Fibroblast of the conjunctiva (primary cell): Measurements from ENCODE around the gene LAMA5.

Experiments used
- DNase-seq: peaks from one replicate; pipeline ENCODE4 v3.0.0-alpha.2; 2010; ENCODE audit warnings: low read depth

LAMA5 gene

DNA sequence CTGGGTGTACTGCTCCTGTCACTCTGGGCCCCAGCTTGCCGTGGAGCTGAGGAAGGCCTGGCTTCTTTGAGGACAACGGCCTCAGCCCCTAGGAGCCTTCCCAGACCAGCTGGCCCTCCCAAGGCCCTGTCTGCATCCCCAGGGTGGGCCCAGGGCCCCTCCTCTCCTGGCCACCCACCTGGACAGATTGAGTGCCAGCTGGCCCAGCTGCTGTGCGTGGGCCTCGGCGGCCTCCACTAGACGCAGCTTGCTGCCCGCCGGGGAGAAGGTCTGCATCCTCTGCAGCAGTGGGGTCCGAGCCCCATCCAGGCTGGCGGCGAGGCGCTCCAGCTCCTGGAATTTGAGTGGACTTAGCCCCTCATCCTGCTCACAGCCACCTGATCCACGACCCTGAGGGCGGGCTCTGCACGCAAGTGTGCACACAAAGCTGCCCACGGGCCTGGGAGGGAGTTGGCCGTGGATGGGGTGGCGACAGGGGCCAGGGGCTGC, 49.9 kb downstream of the LAMA5 start:
- DNase-seq, result no peak

- no peak for DNase-seq
Observed at GRCh38 chr20:62316331-62317166, 50.6 kb downstream of the LAMA5 start.

DNA sequence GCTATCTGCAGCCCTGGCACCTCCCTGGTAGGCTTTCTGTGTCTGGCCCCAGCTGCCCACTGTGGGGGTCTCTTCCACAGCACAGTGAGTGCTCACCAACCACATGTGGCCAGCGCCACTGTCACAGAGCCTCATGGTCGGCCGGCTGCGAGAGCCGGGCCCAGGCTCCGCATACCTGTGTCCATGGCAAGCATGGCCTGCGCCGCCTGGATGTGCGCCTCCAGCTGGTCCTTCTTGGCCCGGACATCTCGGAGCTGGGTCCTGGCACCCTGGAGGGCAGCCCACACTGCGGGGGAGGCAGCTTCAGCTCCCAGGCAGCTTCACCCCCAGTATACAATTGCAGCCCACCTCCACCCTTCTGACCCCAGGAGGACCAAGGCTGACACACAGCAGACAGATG, 51.3 kb downstream of the LAMA5 start:
- DNase-seq, result no peak

DNA sequence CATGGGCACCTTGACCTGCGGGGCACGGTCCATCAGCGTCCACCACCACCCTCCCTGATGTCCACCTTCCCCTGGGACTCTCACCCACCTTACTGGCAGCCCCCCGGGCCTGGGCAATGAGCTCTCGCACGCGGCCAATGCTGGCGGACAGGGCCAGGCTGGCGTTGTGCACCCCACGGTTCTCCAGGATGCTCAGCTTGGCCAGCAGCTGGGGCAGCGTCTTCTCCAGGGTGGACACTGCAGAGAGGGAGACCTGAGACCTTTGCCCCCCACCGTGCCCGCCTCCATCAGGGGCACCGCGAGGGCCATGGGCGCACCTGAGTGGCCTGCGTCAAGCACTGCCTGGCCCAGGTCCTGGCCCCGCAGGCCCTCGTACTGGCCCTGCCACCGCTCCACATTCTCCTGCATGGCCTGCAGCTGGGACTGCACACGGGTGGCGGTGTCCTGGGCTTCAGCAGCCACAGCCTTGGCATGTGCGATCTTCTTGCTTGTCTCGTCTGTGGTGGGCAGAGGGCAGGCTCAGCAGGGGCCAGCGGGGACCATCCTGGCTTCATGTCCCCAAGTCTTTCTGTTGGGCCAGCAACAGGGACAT, 52.3 kb downstream of the LAMA5 start:
- DNase-seq, result no peak

DNA sequence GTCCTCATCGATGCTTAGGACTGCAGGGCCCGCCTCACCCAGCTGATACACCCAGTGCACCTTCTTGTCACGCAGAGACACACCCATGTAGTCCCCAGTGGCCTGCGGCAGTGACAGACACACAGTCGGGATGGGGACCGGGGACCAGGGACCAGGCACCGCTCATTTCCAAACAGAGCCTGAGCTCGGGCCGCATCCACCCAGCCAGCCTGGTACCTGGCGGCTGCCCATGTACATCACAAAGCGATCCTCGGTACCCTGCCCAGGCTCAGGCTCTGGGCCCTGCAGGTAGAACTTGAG, 52.8 kb downstream of the LAMA5 start:
- DNase-seq, result no peak

DNA sequence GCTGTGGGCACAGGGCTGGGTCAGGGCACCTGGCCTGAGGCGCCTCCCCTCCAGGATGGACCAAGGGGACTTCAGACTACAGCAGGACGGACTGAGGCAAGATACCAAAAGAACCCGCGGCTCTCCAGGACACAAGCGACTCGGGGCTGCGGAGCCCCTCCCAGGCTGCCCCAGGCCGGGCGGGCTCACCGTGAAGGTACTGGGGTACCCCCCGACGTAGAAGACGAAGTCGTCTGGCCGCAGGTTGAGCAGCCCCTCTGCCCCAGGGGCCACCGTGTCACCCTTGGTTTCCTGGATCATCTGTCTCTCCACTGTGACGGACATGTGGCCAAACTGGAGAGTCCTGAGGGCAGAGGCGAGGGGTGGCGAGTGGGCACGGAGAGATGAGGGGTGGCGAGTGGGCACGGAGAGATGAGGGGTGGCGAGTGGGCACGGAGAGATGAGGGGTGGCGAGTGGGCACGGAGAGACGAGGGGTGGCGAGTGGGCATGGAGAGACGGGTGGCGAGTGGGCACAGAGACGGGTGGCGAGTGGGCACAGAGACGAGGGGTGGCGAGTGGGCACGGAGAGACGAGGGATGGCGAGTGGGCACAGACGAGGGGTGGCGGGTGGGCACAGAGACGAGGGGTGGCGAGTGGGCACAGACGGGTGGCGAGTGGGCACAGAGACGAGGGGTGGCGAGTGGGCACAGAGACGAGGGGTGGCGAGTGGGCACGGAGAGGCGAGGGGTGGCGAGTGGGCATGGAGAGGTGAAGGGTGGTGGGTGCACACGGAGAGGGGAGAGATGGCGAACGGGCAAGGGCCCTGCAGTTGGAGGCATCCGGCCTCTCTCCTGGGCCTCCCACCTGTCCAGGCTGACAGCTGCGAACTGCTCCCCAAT, 53.4 kb downstream of the LAMA5 start:
- no peak for DNase-seq

DNA sequence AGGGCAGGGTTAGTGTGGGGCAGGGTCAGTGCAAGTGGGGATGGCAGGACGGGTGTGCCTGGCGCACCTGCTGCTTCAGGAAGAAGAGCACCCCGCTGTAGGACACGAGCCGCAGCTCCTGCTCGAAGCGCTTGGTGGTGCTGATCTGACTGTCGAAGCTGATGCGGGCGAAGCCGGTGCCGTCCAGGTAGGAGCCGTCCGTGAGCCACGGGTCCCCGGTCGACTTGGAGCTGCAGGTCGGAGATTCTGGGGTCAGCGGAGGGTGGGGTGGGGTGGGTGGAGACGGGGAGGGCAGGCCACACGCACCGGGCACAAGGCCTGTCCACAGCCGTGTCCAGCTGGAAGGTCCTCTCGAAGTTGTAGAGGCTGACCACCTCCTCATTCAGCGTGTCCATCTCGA, 54.1 kb downstream of the LAMA5 start:
- DNase-seq, result no peak

DNA sequence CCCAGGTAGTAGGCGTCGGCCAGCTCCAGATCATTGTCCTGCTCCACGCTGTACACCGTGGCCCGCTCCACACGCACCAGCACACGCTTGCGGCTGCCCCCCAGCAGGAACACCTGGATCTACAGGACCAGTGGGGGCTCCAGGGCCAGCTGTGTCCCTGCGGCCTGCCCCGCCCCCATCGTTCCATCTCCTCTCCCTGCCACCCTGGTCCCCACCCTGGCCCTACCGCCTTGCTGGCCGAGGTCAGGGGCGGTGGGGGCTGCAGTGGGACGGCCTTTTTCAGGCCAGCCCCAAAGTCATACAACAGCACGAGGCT, 54.5 kb downstream of the LAMA5 start:
- no peak for DNase-seq

DNA sequence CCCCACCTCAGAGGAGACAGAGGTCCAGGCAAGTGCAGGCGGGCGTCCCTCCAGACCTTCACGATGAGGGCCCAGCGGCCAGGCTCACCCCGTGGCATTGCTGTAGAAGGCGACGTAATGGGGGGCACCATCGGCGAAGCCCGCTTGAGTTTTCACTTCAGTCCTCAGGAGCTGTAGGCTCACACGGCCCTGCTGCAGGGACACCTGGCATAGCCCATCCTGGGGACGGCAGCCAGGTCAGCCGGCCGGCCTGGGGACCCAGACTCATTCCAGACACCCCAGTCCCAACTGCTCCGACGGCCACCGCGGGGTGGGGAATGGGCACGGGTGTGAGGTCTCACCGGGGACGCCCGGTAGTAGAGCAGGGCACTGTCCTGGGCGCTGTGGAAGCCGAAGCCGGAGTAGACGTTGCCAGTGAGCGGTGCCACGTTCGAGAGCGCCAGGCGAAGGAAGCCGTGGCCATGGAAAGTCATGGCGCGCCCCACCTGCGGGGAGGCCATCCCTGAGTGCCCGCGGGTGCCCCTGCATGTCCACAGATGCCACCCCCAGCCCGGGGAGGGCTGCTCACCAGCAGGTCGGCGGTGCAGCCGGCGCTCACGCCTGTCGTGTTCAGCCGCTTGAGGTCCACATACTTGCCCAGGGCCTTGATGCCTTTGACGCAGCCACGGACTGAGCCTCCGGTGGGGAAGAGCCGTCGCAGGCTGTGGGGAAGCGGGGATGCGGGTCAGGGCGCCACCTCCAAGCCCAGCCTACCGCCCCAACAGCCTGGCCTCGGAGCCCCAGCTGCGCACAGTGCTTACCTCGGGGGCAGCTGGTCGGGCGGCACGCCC, 55.1 kb downstream of the LAMA5 start:
- no peak for DNase-seq

DNA sequence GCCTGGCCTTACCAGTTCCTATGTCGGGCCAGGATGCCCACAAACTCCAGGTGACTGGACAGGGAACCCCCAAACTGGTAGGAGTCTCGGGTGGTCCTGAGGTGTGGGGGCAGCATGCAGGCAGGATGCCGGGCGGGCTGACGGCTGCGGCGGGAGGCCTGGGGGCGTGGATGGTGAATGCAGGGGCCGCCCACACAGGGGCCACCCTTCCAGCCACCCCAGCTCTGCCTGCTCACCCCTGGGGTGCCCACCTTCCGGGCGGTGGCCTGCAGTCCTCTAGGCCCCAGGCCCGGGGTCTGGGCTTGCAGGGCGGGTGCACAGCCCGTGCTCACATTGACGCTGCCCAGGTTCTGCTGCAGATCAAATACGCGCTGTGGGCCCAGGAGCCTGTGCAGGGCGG, 56.0 kb downstream of the LAMA5 start:
- DNase-seq, result no peak

GRCh38 chr20:62310757-62311121, 56.4 kb downstream of the LAMA5 start:
- no peak for DNase-seq

GRCh38 chr20:62309947-62310756, 57.0 kb downstream of the LAMA5 start:
- DNase-seq, result no peak

GRCh38 chr20:62309198-62309944, 57.7 kb downstream of the LAMA5 start:
- no peak for DNase-seq

DNA sequence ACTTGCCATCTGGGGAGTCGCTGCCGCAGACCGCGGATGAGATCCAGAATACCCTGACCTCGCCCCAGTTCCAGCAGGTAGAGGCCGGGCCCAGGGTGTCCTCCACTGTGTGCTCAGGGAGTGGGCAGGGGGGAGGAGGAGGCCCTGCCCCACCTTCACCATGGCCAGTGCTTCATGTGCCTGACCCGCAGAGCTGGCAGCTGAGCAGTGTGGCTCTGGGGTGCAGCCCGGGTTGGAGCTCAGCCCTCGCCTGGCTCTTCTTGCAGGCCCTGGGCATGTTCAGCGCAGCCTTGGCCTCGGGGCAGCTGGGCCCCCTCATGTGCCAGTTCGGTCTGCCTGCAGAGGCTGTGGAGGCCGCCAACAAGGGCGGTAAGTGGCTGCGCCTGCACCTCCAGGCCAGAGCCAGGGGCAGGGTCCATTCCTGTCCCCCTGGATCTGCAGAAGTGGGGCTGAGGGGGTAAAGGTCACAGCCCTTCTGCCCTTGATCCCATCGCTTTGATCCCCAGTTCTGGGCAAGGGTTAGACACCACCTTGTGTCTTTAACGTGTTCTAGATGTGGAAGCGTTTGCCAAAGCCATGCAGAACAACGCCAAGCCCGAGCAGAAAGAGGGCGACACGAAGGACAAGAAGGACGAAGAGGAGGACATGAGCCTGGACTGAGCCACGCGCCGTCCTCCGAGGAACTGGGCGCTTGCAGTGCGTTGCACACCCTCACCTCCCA, 58.9 kb downstream of the LAMA5 start:
- DNase-seq, result no peak

GRCh38 chr20:62307226-62308101, 59.6 kb downstream of the LAMA5 start:
- DNase-seq, result no peak

DNA sequence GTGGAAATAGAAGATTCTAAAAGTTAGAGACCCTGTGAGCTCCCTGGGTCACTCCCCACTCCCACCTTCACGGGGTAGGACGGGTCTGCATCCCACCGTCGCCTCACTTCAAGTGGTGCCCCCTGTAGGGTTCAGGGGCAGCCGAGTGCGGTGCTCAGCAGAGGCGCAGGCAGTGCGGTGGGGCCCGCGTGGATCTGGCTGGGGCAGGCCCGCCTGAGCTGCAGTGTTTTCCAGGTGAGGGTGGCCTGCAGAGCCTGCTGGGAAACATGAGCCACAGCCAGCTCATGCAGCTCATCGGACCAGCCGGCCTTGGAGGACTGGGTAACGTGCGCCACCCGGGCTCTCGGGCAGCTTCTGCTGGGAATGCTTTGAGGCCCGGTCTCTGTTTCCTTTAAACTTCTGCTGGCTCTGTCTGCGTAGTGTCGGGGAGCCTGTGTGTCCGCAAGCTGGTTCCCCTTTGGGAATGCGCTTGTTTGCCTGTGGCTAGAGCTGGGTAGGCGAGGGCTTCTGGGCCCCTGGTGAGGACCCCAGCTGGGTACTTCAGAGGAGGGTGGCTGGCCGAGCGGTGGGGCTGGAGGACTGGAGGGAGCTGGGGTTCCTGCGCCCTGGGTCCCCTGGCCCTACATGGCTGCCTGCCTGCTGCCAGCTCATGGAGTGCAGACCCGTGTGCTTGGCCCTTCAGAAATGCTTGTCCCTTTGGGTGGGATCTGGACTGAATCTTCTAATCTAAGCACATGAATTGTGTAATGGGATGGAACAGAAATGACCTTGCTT, 60.5 kb downstream of the LAMA5 start:
- no peak for DNase-seq

GRCh38 chr20:62305765-62306413, 61.2 kb downstream of the LAMA5 start:
- DNase-seq, result no peak
